Neural cell (in vitro differentiated cells): ENCODE data around the gene FAM111B. TPM values are rescaled to one million over a fixed set of nuclear protein-coding genes. Genes with fewer than 3 reads are reported as not detected.

Experiments
- H2AFZ ChIP-seq: fragments of 200-600, 300-800 bp; sonication (generic), shearing (Covaris generic); 2 replicates; pipeline ENCODE4 v1.6.0; 2014; ENCODE audit warnings: low read depth, mild to moderate bottlenecking, antibody characterized with exemption, low read length, moderate library complexity
- H3F3A ChIP-seq: fragments of 200-600 bp; shearing (Covaris generic); 2 replicates; pipeline ENCODE4 v1.6.1; 2016; ENCODE audit warnings: mild to moderate bottlenecking, moderate library complexity, mixed read lengths, antibody characterized with exemption, low read length; ENCODE audit not compliant: insufficient read depth, poor library complexity, severe bottlenecking
- H3K27ac ChIP-seq: fragments of 200-600, 300-800 bp; sonication (generic), shearing (Covaris generic); 2 replicates; pipeline ENCODE4 v1.5.1; 2014; ENCODE audit warnings: mild to moderate bottlenecking, low read length, moderate library complexity
- H3K27me3 ChIP-seq: fragments of 300-800, 200-600 bp; sonication (generic), shearing (Covaris generic); 2 replicates; pipeline ENCODE4 v1.6.0; 2014; ENCODE audit warnings: mild to moderate bottlenecking, low read depth, low read length, moderate library complexity; ENCODE audit not compliant: insufficient read depth
- H3K36me3 ChIP-seq: fragments of 300-800, 200-600 bp; sonication (generic), shearing (Covaris generic); 2 replicates; pipeline ENCODE4 v1.5.1; 2014; ENCODE audit warnings: mild to moderate bottlenecking, antibody characterized with exemption, low read length, moderate library complexity; ENCODE audit not compliant: insufficient read depth
- H3K4me2 ChIP-seq: fragments of 300-800, 200-600 bp; sonication (generic), shearing (Covaris generic); 2 replicates; pipeline ENCODE4 v1.6.0; 2014; ENCODE audit warnings: mild to moderate bottlenecking, low read length
- H3K4me3 ChIP-seq: fragments of 300-800, 200-600 bp; sonication (generic), shearing (Covaris generic); 2 replicates; pipeline ENCODE4 v1.5.1; 2014; ENCODE audit warnings: mild to moderate bottlenecking, low read length, moderate library complexity
- H3K79me2 ChIP-seq: fragments of 200-600 bp; shearing (Covaris generic); replicated peaks from 2 replicates; pipeline ENCODE4 v1.6.0; 2014; ENCODE audit warnings: mild to moderate bottlenecking, low read length, moderate library complexity; ENCODE audit not compliant: insufficient read depth
- H3K9ac ChIP-seq: fragments of 300-800, 200-600 bp; sonication (generic), shearing (Covaris generic); 2 replicates; pipeline ENCODE4 v1.6.1; 2016; ENCODE audit warnings: mild to moderate bottlenecking, low read length, mixed read lengths
- H3K9me2 ChIP-seq: fragments of 200-600 bp; shearing (Covaris generic); 2 replicates; pipeline ENCODE4 v1.6.1; 2016; ENCODE audit warnings: mild to moderate bottlenecking, low read length, mixed read lengths; ENCODE audit not compliant: insufficient read depth
- H3K9me3 ChIP-seq: fragments of 200-600, 300-800 bp; sonication (generic), shearing (Covaris generic); 2 replicates; pipeline ENCODE4 v1.6.1; 2016; ENCODE audit warnings: mild to moderate bottlenecking, mixed run types, low read length, moderate library complexity, mixed read lengths
- H4K20me1 ChIP-seq: fragments of 200-600 bp; shearing (Covaris generic); 2 replicates; pipeline ENCODE4 v1.6.1; 2016; ENCODE audit warnings: mild to moderate bottlenecking, mixed run types; ENCODE audit not compliant: insufficient read depth
- CTCF ChIP-seq: fragments of 450-650 bp; IDR thresholded peaks from 2 replicates; pipeline ENCODE4 v1.5.1; 2014; ENCODE audit warnings: antibody characterized with exemption, mild to moderate bottlenecking, moderate library complexity; ENCODE audit not compliant: poor library complexity, severe bottlenecking
- EP300 ChIP-seq: fragments of 450-650 bp; conservative IDR thresholded peaks from 2 replicates; pipeline ENCODE4 v1.6.1; 2014; ENCODE audit warnings: antibody characterized with exemption, mild to moderate bottlenecking, moderate library complexity; ENCODE audit not compliant: poor library complexity, severe bottlenecking
- EZH2 ChIP-seq: fragments of 200-600, 300-800 bp; shearing (Covaris generic), sonication (generic); IDR thresholded peaks from 2 replicates; pipeline ENCODE4 v1.6.1; 2014; ENCODE audit warnings: antibody characterized with exemption, low read length, borderline replicate concordance, mild to moderate bottlenecking; ENCODE audit not compliant: insufficient read depth, poor library complexity, severe bottlenecking
- MXI1 ChIP-seq: fragments of 450-650 bp; conservative IDR thresholded peaks from 2 replicates; pipeline ENCODE4 v1.6.1; 2014; ENCODE audit warnings: antibody characterized with exemption, mild to moderate bottlenecking; ENCODE audit not compliant: poor library complexity, severe bottlenecking
- POLR2AphosphoS5 ChIP-seq: IDR thresholded peaks from 2 replicates; pipeline ENCODE4 v1.6.1; 2012
- RAD21 ChIP-seq: fragments of 450-650 bp; conservative IDR thresholded peaks from 2 replicates; pipeline ENCODE4 v1.6.1; 2014; ENCODE audit warnings: antibody characterized with exemption, mild to moderate bottlenecking, moderate library complexity
- REST ChIP-seq: IDR thresholded peaks from 2 replicates; pipeline ENCODE4 v1.6.1; 2012; ENCODE audit warnings: borderline replicate concordance
- SMC3 ChIP-seq: fragments of 450-650 bp; conservative IDR thresholded peaks from 2 replicates; pipeline ENCODE4 v1.6.1; 2014; ENCODE audit warnings: antibody characterized with exemption, mild to moderate bottlenecking, moderate library complexity; ENCODE audit not compliant: poor library complexity
- TAF1 ChIP-seq: IDR thresholded peaks from 2 replicates; pipeline ENCODE4 v1.6.1; 2012; ENCODE audit warnings: low read depth
- polyA plus RNA-seq: library from polyadenylated mRNA; depleted of rRNA; stranded (reverse); fragments of >200 nt; gene quantifications from 2 replicates; pipeline ENCODE4 v1.2.3, GENCODE V29; 2014

FAM111B gene
- polyA plus RNA-seq, 1 donor from 2014 or later: 1.2 TPM

- H3K9me2 ChIP-seq: no peaks in the 10 kb centered on the region
- no peaks in the 10 kb centered on the region for H3K36me3 ChIP-seq
- H3F3A ChIP-seq: no peaks in the 10 kb centered on the region
- no peaks in the 10 kb centered on the region for H3K9me3 ChIP-seq
- no peak overlapping the region for H3K27ac ChIP-seq
- no peaks in the 10 kb centered on the region for H3K27me3 ChIP-seq
- no peaks in the 10 kb centered on the region for H4K20me1 ChIP-seq
- H3K4me3 ChIP-seq: no peak overlapping the region
- H3K9ac ChIP-seq: no peak overlapping the region
- H3K4me2 ChIP-seq: no peak overlapping the region
- TF ChIP-seq EZH2 (no peak), POLR2AphosphoS5 (no peak), SMC3 (no peak), EP300 (no peak), RAD21 (no peak), REST (no peak), MXI1 (no peak), CTCF (no peak), TAF1 (no peak)
- no peaks in the 10 kb centered on the region for H3K79me2 ChIP-seq
- no peak overlapping the region for H2AFZ ChIP-seq
Measured at GRCh38 chr11:59154610-59155009, 47.6 kb downstream of the FAM111B start.

- H3F3A ChIP-seq: no peaks in the 10 kb centered on the region
- H2AFZ ChIP-seq: no peak overlapping the region
- no peaks in the 10 kb centered on the region for H3K27me3 ChIP-seq
- no peaks in the 10 kb centered on the region for H3K36me3 ChIP-seq
- H3K4me2 ChIP-seq: no peak overlapping the region
- H3K27ac ChIP-seq: no peak overlapping the region
- H3K9me2 ChIP-seq: no peaks in the 10 kb centered on the region
- no peak overlapping the region for H3K9ac ChIP-seq
- H3K79me2 ChIP-seq: no peaks in the 10 kb centered on the region
- no peaks in the 10 kb centered on the region for H4K20me1 ChIP-seq
- H3K4me3 ChIP-seq: no peak overlapping the region
- TF ChIP-seq SMC3 (no peak), MXI1 (no peak), EP300 (no peak), REST (no peak), CTCF (no peak), TAF1 (no peak), EZH2 (no peak), RAD21 (no peak), POLR2AphosphoS5 (no peak)
- H3K9me3 ChIP-seq: no peaks in the 10 kb centered on the region
Measured at GRCh38 chr11:59157433-59157832, 50.4 kb downstream of the FAM111B start.
